ENCODE results near the gene LRRC31.
A peak's percentile ranks its signal among the peaks of the same experiment; 100 is the strongest.

The LRRC31 gene

GRCh38 chr3:169813278-169813677 is 56.5 kb downstream of the LRRC31 start:
- DNase-seq (ENCODE audit: low read depth): no peak

DNA sequence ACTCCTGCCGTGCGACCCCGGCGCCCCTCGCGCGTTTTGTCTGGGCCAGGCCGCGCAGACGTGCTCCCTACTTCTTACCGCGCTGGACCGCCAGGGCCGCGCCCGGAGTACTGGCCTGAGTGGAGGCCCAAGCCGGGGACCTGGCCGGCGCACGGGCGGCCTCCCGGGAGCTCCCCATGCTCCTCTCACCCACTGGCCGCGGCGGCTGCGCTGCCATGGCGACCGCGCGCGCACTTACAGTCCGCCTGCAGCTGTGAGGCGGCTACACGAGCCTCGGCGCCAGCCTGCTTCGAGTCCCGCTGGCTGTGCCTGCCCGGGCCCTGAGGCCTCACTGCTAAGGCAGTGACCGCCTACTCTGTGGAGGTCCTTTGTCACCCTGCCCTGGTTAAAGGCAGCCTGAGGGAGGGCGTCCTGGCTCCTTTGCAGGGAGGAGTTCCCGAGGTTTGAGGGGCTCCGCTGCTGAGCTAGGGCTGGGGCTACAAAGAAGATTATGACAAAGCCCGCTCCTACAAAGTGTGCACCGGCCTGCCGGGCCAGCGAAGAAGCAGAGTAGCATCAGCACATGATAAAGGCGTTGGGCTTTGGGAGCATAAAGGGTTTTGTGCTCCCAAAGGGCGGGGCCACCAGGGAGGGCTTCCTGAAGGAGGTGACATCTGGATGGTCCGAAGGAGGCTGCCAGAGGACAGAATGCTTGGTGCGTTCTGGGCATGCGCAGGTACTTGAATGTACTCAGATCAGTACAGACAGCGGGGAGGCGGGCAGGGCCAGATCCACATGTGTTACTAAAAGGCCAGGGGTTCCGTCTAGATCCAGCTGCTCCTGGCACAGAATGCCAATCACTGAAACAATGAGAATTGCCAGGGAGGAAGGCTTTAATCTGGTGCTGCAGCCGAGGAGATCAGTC is 57.2 kb downstream of the LRRC31 start, which contains the start of the genes LRRC34 and LRRIQ4:
LRRC34 (minus strand) TSS at position 573 of the 904 bp plus-strand sequence; CDS start at position 217, 356 bp downstream.
LRRIQ4 (plus strand) TSS at position 539 of the 904 bp plus-strand sequence. CDS start 9,052 bp downstream, outside the sequence.
- peak; percentile 60 for DNase-seq (ENCODE audit: low read depth)

GRCh38 chr3:169811631-169812331 is 58.0 kb downstream of the LRRC31 start:
- DNase-seq (ENCODE audit: low read depth): no peak

DNA sequence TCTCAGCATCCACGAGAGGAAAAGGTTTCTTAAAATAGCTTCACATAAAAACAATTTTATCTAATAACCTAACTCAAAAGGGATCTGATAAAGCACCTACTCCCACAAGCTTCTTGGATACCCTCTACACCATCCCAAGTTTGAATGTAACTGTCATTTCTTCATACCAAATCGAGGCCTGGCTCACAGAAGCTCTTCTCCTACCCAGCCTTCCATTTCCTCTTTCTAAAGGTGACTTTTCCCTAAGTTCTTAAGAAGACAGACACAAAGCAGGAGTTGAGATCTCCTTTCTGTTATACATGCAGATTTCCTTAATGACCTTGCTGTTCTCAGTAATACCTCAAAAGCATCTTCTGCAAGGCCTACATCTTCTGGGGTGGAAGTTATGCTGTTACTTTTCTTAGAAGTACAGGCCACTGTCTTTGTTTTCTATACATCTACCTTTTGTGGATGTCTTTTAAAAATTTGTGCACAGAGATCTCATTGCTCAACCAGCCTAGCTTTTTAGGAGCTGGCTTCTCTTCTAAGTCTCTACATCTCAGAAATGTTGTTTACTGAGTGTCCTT is 60.4 kb downstream of the LRRC31 start:
- DNase-seq (ENCODE audit: low read depth): no peak

GRCh38 chr3:169804681-169805080 is 65.1 kb downstream of the LRRC31 start:
- DNase-seq (ENCODE audit: low read depth): no peak

GRCh38 chr3:169792359-169792758 is 77.4 kb downstream of the LRRC31 start:
- DNase-seq (ENCODE audit: low read depth): no peak

DNA sequence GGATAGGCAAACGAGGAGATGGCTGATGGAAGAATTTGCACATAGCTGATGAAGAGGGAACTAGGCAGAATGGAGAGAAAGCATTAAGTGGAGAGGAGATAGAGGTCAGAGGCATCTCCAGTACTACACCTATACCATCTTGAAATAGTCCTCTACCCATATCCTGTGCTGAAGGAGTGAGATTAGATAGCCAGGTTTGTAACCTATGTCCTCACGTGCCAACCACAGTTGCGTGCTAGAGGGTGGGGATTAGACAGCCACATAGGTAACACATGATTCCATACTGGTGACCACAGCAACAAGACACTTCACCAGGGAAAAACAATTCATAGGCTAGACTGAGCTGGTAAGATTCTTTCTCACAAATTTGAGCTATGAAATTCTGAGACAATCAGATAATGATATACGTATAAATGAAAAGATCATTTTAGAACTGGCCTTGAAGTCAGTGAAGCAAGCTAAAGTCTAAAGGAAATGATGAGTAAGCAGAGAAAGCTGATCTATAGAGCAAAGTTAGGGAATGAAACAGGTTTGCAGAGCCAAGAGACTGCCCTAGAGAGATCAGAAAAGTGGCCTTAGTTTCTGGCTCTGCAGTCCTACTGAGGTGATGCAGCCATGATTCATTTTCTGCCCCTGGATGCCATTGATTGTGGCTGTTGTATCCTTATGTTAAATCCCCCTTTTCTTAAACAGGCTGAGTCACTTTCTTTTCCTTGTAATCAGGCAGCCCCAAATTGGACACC is 78.9 kb downstream of the LRRC31 start:
- DNase-seq (ENCODE audit: low read depth): no peak

GRCh38 chr3:169790219-169790618 is 79.5 kb downstream of the LRRC31 start:
- no peak for DNase-seq (ENCODE audit: low read depth)

All from activated T-helper 9 cell treated with anti-CD3 and anti-CD28 coated beads, Interleukin-2, amount 50 U/mL, for 16 hours (primary cell).